ENCODE data around the gene ACAP3. TPM values are rescaled to one million over a fixed set of nuclear protein-coding genes. Genes with fewer than 3 reads are reported as not detected.
"Not testable (repeated sequence)": the region's sequence is repeated elsewhere in the genome, so short reads cannot be mapped to it uniquely, and the experiment has no call there.

The ACAP3 gene
- total RNA-seq, 1 donor from 2014 or later: 34.0 TPM

GRCh38 chr1:1320666-1321448 is 13.1 kb upstream of the ACAP3 start:
- no peaks in the 10 kb centered on the region for H3K27me3 ChIP-seq (ENCODE audit: control insufficient read depth, insufficient read depth, low read length)
- H3K4me3 ChIP-seq (ENCODE audit: low read depth, low read length): no peak overlapping the region
- TF ChIP-seq CTCF (IDR thresholded peaks at IDR 0.05; ENCODE audit: insufficient read depth, low read length, severe bottlenecking): no peak
- peaks cover 18% of the 10 kb centered on the region for H3K36me3 ChIP-seq (ENCODE audit: control insufficient read depth, insufficient read depth, low read length)
- DNase-seq (ENCODE audit: low read depth): no peak
- FAIRE-seq: no peak

GRCh38 chr1:1319646-1319941 is 11.9 kb upstream of the ACAP3 start:
- no peak for FAIRE-seq
- H3K36me3 ChIP-seq (ENCODE audit: control insufficient read depth, insufficient read depth, low read length): peaks cover 20% of the 10 kb centered on the region
- H3K27me3 ChIP-seq (ENCODE audit: control insufficient read depth, insufficient read depth, low read length): no peaks in the 10 kb centered on the region
- no peak overlapping the region for H3K4me3 ChIP-seq (ENCODE audit: low read depth, low read length)
- no peak for DNase-seq (ENCODE audit: low read depth)
- TF ChIP-seq CTCF (IDR thresholded peaks at IDR 0.05; ENCODE audit: insufficient read depth, low read length, severe bottlenecking): no peak

GRCh38 chr1:1318777-1319645 is 11.3 kb upstream of the ACAP3 start:
- H3K27me3 ChIP-seq (ENCODE audit: control insufficient read depth, insufficient read depth, low read length): no peaks in the 10 kb centered on the region
- peaks cover 24% of the 10 kb centered on the region for H3K36me3 ChIP-seq (ENCODE audit: control insufficient read depth, insufficient read depth, low read length)
- no peak overlapping the region for H3K4me3 ChIP-seq (ENCODE audit: low read depth, low read length)
- no peak for TF ChIP-seq CTCF (IDR thresholded peaks at IDR 0.05; ENCODE audit: insufficient read depth, low read length, severe bottlenecking)
- FAIRE-seq: no peak
- no peak for DNase-seq (ENCODE audit: low read depth)

GRCh38 chr1:1318131-1318652 is 10.5 kb upstream of the ACAP3 start:
- H3K36me3 ChIP-seq (ENCODE audit: control insufficient read depth, insufficient read depth, low read length): peaks cover 32% of the 10 kb centered on the region
- FAIRE-seq (no peak), DNase-seq (ENCODE audit: low read depth) (peak; percentile 92)
- H3K4me3 ChIP-seq (ENCODE audit: low read depth, low read length): no peak overlapping the region
- no peaks in the 10 kb centered on the region for H3K27me3 ChIP-seq (ENCODE audit: control insufficient read depth, insufficient read depth, low read length)
- TF ChIP-seq CTCF (IDR thresholded peaks at IDR 0.05; ENCODE audit: insufficient read depth, low read length, severe bottlenecking): no peak

GRCh38 chr1:1317420-1317819 is 9.7 kb upstream of the ACAP3 start:
- Histone ChIP-seq H3K27me3 (ENCODE audit: control insufficient read depth, insufficient read depth, low read length) (no peaks in the 10 kb centered on the region), H3K36me3 (ENCODE audit: control insufficient read depth, insufficient read depth, low read length) (peaks cover 37% of the 10 kb centered on the region), H3K4me3 (ENCODE audit: low read depth, low read length) (no peak overlapping the region)
- TF ChIP-seq CTCF (IDR thresholded peaks at IDR 0.05; ENCODE audit: insufficient read depth, low read length, severe bottlenecking): no peak
- FAIRE-seq (no peak), DNase-seq (ENCODE audit: low read depth) (no peak)

- DNase-seq (ENCODE audit: low read depth); H3K27me3 ChIP-seq (ENCODE audit: control insufficient read depth, insufficient read depth, low read length); H3K4me3 ChIP-seq (ENCODE audit: low read depth, low read length); FAIRE-seq: not testable (repeated sequence)
- H3K36me3 ChIP-seq (ENCODE audit: control insufficient read depth, insufficient read depth, low read length): peaks cover 37% of the 10 kb centered on the region
Measured at GRCh38 chr1:1316199-1316598, 8.5 kb upstream of the ACAP3 start.
